HepG2 (cell line): ENCODE results near the gene ACTG2. TPM values are rescaled to one million over a fixed set of nuclear protein-coding genes. Genes with fewer than 3 reads are reported as not detected.
"Not testable (repeated sequence)": the region's sequence is repeated elsewhere in the genome, so short reads cannot be mapped to it uniquely, and the experiment has no call there.

ENCODE experiments used
- ATAC-seq: fragments of 200-7000 bp; cut with Tn5 transposase; 3 replicates; pipeline ENCODE4 v1.9.1; 2020; ENCODE audit warnings: mild to moderate bottlenecking, moderate library complexity
- BruUV-seq: library from RNA; stranded (reverse); fragments of 400-500 nt; replicated peaks from 2 replicates; lab custom pipeline; 2021; lab: Mats Ljungman, UMichigan
- CTCF ChIA-PET: fragments of 300-600 bp; formaldehyde crosslinking; extraction: SDS; loops from one replicate; lab custom pipeline; 2021; ENCODE audit warnings: low total read pairs, inconsistent platforms, low intra/inter-chr PET ratio; lab: Yijun Ruan, JAX
- POLR2A ChIA-PET: fragments of 350-600 bp; sonication (Branson Sonifier 250); formaldehyde crosslinking; loops from one replicate; lab custom pipeline; 2020; ENCODE audit warnings: antibody characterized with exemption, inconsistent platforms; lab: Yijun Ruan, JAX
- DNase-seq: peaks from one replicate; pipeline ENCODE4 v3.0.0-alpha.2; 2015; ENCODE audit warnings: low spot score
- FAIRE-seq: peaks from 3 replicates; lab custom pipeline; 2011; peaks lifted over from hg19 to GRCh38; lab: Jason Lieb, UNC
- H2AFZ ChIP-seq: one replicate; pipeline ENCODE4 v1.6.1; 2011; ENCODE audit warnings: low read length, inconsistent platforms
- H3K27ac ChIP-seq: fragments of 300-600 bp; 3 replicates; pipeline ENCODE4 v1.8.0; 2011; ENCODE audit warnings: mixed run types, mild to moderate bottlenecking, mixed read lengths, low read length, inconsistent platforms; ENCODE audit not compliant: insufficient read depth; ENCODE audit errors: extremely low read length
- H3K27me3 ChIP-seq, 2 experiments: fragments of 200-600 bp in 1 of 2; 2 replicates in 1 of 2; 3 replicates in 1 of 2; pipeline versions ENCODE4 v1.6.0 to v1.8.0; 2011; ENCODE audit warnings: low read length in 2 of 2, mild to moderate bottlenecking in 2 of 2, moderate library complexity in 2 of 2, inconsistent platforms in 1 of 2; ENCODE audit not compliant: insufficient read depth in 2 of 2, control insufficient read depth in 1 of 2
- H3K36me3 ChIP-seq, 2 experiments: fragments of 200-600 bp in 1 of 2; replicated peaks in 1 of 2; 2 replicates in 1 of 2; 3 replicates in 1 of 2; pipeline versions ENCODE4 v1.5.1 to v1.8.0; 2011; ENCODE audit warnings: low read length in 2 of 2, inconsistent platforms in 1 of 2; ENCODE audit not compliant: insufficient read depth in 2 of 2, control insufficient read depth in 1 of 2
- H3K4me1 ChIP-seq: 2 replicates; pipeline ENCODE4 v1.5.1; 2012; ENCODE audit warnings: low read length, inconsistent platforms; ENCODE audit not compliant: insufficient read depth
- H3K4me2 ChIP-seq: 2 replicates; pipeline ENCODE4 v1.6.0; 2011; ENCODE audit warnings: low read depth, low read length, inconsistent platforms
- H3K4me3 ChIP-seq, 3 experiments: fragments of 200-600 bp in 1 of 3; sonication (generic), shearing (Covaris generic) in 1 of 3; replicated peaks in 1 of 3; 2 replicates each; pipeline ENCODE4 v1.5.1; 2011 to 2016; ENCODE audit warnings: low read length in 3 of 3, inconsistent platforms in 2 of 3, low read depth in 2 of 3, mild to moderate bottlenecking in 2 of 3, control low read depth in 1 of 3, mixed read lengths in 1 of 3; ENCODE audit not compliant: insufficient read depth in 1 of 3
- H3K79me2 ChIP-seq: one replicate; pipeline ENCODE4 v1.6.1; 2011; ENCODE audit warnings: low read length, inconsistent platforms; ENCODE audit not compliant: insufficient read depth
- H3K9ac ChIP-seq: 2 replicates; pipeline ENCODE4 v1.6.0; 2011; ENCODE audit warnings: mild to moderate bottlenecking, low read depth, low read length, inconsistent platforms; ENCODE audit not compliant: insufficient read depth
- H3K9me3 ChIP-seq: 2 replicates; pipeline ENCODE4 v1.5.1; 2012; ENCODE audit warnings: mild to moderate bottlenecking, low read length
- H4K20me1 ChIP-seq: 2 replicates; pipeline ENCODE4 v1.6.0; 2011; ENCODE audit warnings: inconsistent platforms, mild to moderate bottlenecking, low read length, moderate library complexity; ENCODE audit not compliant: insufficient read depth
- MED8 ChIP-seq: sonication (generic); formaldehyde crosslinking; IDR thresholded peaks from 2 replicates; pipeline ENCODE4 v1.8.1; 2023; ENCODE audit warnings: mild to moderate bottlenecking, missing genetic modification reagents; ENCODE audit not compliant: insufficient replicate concordance
- STAG1 ChIP-seq: sonication (generic); formaldehyde crosslinking; IDR thresholded peaks from 2 replicates; pipeline ENCODE4 v1.4.0; 2020; ENCODE audit warnings: missing genetic modification reagents
- WGBS: methylation state at CpG from one replicate; pipeline ENCODE4 v1.1.6; 2017; ENCODE audit warnings: low lambda C conversion rate; 5-methylcytosine and 5-hydroxymethylcytosine counted together
- in situ Hi-C: cut with HindIII; loops from 2 replicates; pipeline ENCODE4 v1.10.0; 2017; ENCODE audit warnings: low pct_unique_long_range_greater_than_20kb; ENCODE audit not compliant: extremely low pct_ligation_motif_present
- intact Hi-C: fragments of 100-400 bp; cut with micrococcal nuclease; formaldehyde crosslinking; loops from one replicate; pipeline ENCODE4 v1.10.0; 2022; ENCODE audit not compliant: unreplicated experiment
- polyA plus RNA-seq, 8 experiments: library from polyadenylated mRNA; depleted of rRNA in 3 of 8; stranded (reverse) in 7 of 8; unstranded in 1 of 8; fragments of >200 nt; fragmentation: Illumina TruSeq in 4 of 8; extraction: Trizol in 4 of 8; gene quantifications; 2 replicates each; pipeline versions ENCODE4 v1.2.1 to v1.2.3, GENCODE V29; 2011 to 2016; ENCODE audit warnings: low read depth in 4 of 8, missing spikeins in 1 of 8, mixed read lengths in 1 of 8; ENCODE audit not compliant: insufficient read depth in 1 of 8
- total RNA-seq, 5 experiments: library from RNA; depleted of rRNA; stranded (reverse); fragments of >200 nt; fragmentation: Illumina TruSeq; extraction: Trizol; gene quantifications; 2 replicates each; pipeline ENCODE4 v1.2.3, GENCODE V29; 2016; ENCODE audit warnings: low read depth in 1 of 5

The ACTG2 gene
- total and polyA plus RNA-seq, 2 of the 13 experiments (the other 11 are each of a cell fraction or from before 2014, with no cell fraction given) = 0.13 TPM; not detected in 1

DNA sequence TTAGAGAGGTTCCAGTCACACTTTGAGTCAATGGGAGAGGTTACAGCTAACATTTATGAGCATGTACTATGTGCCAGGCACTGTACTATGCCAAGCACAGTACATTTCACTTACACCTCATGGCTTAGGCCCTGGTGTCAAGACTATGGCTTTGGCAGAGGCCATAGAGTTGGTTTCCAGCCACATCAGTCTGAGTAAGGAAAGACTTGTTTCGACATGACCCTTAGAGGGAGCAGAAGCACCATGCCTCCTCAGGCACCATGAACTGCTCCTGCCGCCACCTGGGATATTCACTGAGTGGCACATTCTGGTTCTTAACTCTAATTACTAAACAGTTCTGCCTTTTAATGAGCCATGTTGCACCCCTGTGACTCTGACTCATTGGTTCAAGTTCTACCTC is 46.6 kb downstream of the ACTG2 start:
- ChIA-PET POLR2A (no interaction called here), CTCF (no interaction called here)
- BruUV-seq = no TSS peak
- Histone ChIP-seq H3K36me3 (peaks cover 15 to 72% of the 10 kb centered on the region in 2 experiments), H3K4me3 (no peak overlapping the region), H3K27me3 (no peaks in the 10 kb centered on the region), H3K4me1 (no peaks in the 10 kb centered on the region), H3K4me2 (no peak overlapping the region), H3K9me3 (no peaks in the 10 kb centered on the region), H3K79me2 (peaks cover 69% of the 10 kb centered on the region), H2AFZ (no peak overlapping the region), H4K20me1 (peaks cover 14% of the 10 kb centered on the region), H3K9ac (no peak overlapping the region), H3K27ac (no peak overlapping the region)
- 95% methylated on average over 2 of the region's 2 CpGs for WGBS
- in situ Hi-C loops (no loop called here), intact Hi-C loops (no loop called here)
- DNase-seq (no peak), ATAC-seq (no peak), FAIRE-seq (no peak)
- TF ChIP-seq MED8 (CRISPR knock-in tag) (no peak), STAG1 (peak; percentile 14; the same call in 1 of the 2 replicates)

DNA sequence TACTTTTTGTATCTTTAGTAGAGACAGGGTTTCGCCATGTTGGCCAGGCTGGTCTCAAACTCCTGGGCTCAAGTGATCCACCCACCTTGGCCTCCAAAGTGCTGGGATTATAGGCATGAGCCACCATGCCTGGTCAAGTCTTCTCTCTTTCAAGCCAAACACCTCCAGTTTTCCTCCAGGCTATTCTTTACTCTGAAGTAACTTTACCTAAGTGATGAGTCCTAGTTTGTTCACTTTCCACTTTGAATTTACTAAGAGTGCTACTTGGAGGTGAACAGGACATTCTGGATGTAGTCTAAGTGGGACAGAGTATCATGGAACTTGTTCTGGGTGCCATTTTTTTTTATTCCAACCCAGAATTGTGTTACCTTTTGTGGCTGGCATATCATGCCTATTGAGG is 47.3 kb downstream of the ACTG2 start:
- H3K27ac ChIP-seq, intact Hi-C loops, H3K4me2 ChIP-seq, H2AFZ ChIP-seq, in situ Hi-C loops, H3K4me1 ChIP-seq, H3K4me3 ChIP-seq, CTCF ChIA-PET, ATAC-seq, H3K9ac ChIP-seq, H3K9me3 ChIP-seq, POLR2A ChIA-PET, FAIRE-seq, DNase-seq, BruUV-seq, H3K27me3 ChIP-seq: not testable (repeated sequence)
- Histone ChIP-seq H3K79me2 (peaks cover 73% of the 10 kb centered on the region), H3K36me3 (peaks cover 17 to 76% of the 10 kb centered on the region in 2 experiments), H4K20me1 (peaks cover 14% of the 10 kb centered on the region)
- 91% methylated on average over 1 of the region's 1 CpG for WGBS
